ENCODE measurements around the gene MAD1L1. TPM values are rescaled to one million over a fixed set of nuclear protein-coding genes. Genes with fewer than 3 reads are reported as not detected.
"Not testable (repeated sequence)": the region's sequence is repeated elsewhere in the genome, so short reads cannot be mapped to it uniquely, and the experiment has no call there.

The MAD1L1 gene
- total RNA-seq, 1 donor from 2014 or later, result 59.6 TPM

DNA sequence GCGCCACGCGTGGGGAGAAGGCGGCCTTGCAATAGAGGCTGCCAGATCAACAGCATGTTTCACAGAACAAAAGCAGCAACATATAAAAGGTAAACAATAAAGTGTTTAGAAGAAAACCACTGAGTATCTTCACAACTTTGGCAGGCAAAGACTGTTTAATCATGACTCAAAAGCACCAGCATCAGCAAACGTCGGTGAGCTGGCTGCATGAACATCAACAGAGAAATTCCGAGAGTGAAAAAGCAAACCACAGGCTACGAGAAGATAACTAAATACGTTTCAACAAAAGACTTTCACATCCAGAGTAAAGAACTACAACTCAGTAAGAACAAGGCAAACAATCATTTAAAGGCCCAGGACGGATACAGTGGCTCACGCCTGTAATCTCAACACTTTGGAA, 172.0 kb downstream of the MAD1L1 start:
- Histone ChIP-seq H3K27me3 (no peaks in the 10 kb centered on the region), H3K9me3 (no peaks in the 10 kb centered on the region), H3K4me1 (no peaks in the 10 kb centered on the region), H3K4me3 (no peak overlapping the region), H3K27ac (no peak overlapping the region), H3K36me3 (no peaks in the 10 kb centered on the region)
- TF ChIP-seq, protein P1, sequence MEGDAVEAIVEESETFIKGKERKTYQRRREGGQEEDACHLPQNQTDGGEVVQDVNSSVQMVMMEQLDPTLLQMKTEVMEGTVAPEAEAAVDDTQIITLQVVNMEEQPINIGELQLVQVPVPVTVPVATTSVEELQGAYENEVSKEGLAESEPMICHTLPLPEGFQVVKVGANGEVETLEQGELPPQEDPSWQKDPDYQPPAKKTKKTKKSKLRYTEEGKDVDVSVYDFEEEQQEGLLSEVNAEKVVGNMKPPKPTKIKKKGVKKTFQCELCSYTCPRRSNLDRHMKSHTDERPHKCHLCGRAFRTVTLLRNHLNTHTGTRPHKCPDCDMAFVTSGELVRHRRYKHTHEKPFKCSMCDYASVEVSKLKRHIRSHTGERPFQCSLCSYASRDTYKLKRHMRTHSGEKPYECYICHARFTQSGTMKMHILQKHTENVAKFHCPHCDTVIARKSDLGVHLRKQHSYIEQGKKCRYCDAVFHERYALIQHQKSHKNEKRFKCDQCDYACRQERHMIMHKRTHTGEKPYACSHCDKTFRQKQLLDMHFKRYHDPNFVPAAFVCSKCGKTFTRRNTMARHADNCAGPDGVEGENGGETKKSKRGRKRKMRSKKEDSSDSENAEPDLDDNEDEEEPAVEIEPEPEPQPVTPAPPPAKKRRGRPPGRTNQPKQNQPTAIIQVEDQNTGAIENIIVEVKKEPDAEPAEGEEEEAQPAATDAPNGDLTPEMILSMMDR (IDR thresholded peaks at IDR 0.05), result no peak
- no peak for DNase-seq (ENCODE audit: low spot score in 2 of 2)
- intact Hi-C loops (cut with DNase I), result no loop called here

DNA sequence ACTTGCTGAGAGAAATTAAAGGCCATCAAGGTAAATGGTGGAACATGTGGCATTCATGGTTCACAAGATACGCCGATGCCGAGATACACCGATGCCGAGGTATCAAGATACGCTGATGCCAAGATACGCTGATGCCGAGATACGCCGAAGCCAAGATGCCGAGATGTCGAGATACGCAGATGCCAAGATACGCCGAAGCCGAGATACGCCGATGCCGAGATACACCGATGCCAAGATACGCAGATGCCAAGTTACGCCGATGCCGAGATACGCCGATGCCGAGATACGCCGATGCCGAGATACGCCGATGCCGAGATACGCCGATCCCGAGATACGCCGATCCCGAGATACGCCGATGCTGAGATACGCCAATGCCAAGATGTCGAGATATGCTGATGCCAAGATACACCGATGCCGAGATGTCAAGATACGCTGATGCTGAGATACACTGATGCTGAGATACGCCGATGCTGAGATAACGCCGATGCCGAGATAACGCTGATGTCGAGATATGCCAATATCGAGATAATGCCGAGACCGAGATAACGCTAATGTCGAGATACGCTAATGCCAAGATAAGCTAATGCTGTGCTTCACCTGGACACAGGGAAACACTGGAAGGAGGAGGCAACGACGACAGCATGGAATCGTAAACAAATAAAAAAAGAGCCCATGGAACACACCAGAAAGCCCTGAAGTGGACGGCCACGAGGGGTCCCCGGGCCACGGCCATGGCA, 172.6 kb downstream of the MAD1L1 start:
- Histone ChIP-seq H3K27me3 (no peaks in the 10 kb centered on the region), H3K4me1 (no peaks in the 10 kb centered on the region), H3K4me3 (no peak overlapping the region), H3K36me3 (no peaks in the 10 kb centered on the region), H3K27ac (no peak overlapping the region), H3K9me3 (no peaks in the 10 kb centered on the region)
- no peak for DNase-seq (ENCODE audit: low spot score in 2 of 2)
- TF ChIP-seq, protein P1 (IDR thresholded peaks at IDR 0.05), result no peak
- intact Hi-C loops (cut with DNase I), result no loop called here

DNA sequence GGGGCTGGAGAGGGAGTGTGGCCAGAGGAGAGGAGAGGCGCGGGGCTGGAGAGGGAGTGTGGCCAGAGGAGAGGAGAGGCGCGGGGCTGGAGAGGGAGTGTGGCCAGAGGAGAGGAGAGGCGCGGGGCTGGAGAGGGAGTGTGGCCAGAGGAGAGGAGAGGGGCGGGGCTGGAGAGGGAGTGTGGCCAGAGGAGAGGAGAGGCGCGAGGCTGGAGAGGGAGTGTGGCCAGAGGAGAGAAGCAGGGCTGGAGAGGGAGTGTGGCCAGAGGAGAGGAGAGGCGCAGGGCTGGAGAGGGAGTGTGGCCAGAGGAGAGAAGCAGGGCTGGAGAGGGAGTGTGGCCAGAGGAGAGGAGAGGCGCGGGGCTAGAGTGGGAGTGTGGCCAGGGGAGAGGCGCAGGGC, 174.5 kb downstream of the MAD1L1 start:
- H3K9me3 ChIP-seq; intact Hi-C loops (cut with DNase I); H3K4me1 ChIP-seq; H3K27ac ChIP-seq; DNase-seq (ENCODE audit: low spot score in 2 of 2); H3K27me3 ChIP-seq; H3K4me3 ChIP-seq; H3K36me3 ChIP-seq: not testable (repeated sequence)

DNA sequence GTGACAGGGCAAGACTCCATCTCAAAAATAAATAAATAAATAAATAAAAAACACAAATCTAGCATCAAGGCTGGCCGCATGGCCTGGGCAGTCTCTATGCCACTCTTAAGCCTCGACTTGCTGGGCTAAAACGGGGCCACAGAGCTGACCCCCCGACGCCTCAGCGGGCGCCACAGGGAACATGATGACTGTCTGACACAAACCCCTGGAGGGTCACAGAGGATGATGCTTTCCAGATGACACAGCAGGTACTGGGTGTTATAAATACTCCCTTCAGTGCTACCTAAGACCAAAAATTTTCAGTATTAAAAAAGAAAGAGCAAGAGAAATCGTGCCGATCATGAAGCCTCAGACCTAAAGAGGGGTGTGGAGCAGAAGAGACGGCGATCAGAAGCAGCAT, 176.8 kb downstream of the MAD1L1 start:
- H3K27me3 ChIP-seq, result no peaks in the 10 kb centered on the region
- TF ChIP-seq, protein P1 (IDR thresholded peaks at IDR 0.05), result no peak
- no peaks in the 10 kb centered on the region for H3K36me3 ChIP-seq
- H3K4me3 ChIP-seq, result no peak overlapping the region
- H3K4me1 ChIP-seq, result no peaks in the 10 kb centered on the region
- DNase-seq (ENCODE audit: low spot score in 2 of 2), result no peak
- no peak overlapping the region for H3K27ac ChIP-seq
- intact Hi-C loops (cut with DNase I), result no loop called here
- no peaks in the 10 kb centered on the region for H3K9me3 ChIP-seq

DNA sequence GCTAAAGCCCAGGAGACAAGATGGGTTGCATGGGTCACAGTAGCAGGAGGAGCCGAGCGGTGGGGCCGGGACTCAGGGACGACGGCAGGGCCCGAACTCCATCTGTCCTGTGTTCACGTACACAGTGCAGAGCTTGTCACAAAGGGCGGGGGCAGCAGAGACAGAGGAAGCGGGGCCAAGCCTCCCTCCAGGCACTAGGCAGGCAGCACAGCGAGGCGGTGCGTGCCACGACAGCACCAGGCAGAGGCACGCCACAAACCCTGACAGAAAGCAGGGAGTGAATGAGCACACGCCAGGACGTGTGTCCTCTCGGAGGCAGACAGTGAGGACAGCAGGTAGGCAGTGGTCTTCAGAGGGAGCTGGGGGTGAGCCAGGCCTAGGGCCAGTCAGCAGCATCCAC, 177.8 kb downstream of the MAD1L1 start:
- Histone ChIP-seq H3K4me3 (no peak overlapping the region), H3K9me3 (no peaks in the 10 kb centered on the region), H3K4me1 (no peaks in the 10 kb centered on the region), H3K27me3 (no peaks in the 10 kb centered on the region), H3K36me3 (no peaks in the 10 kb centered on the region), H3K27ac (no peak overlapping the region)
- no peak for DNase-seq (ENCODE audit: low spot score in 2 of 2)
- TF ChIP-seq, protein P1 (IDR thresholded peaks at IDR 0.05), result no peak
- intact Hi-C loops (cut with DNase I), result no loop called here

DNA sequence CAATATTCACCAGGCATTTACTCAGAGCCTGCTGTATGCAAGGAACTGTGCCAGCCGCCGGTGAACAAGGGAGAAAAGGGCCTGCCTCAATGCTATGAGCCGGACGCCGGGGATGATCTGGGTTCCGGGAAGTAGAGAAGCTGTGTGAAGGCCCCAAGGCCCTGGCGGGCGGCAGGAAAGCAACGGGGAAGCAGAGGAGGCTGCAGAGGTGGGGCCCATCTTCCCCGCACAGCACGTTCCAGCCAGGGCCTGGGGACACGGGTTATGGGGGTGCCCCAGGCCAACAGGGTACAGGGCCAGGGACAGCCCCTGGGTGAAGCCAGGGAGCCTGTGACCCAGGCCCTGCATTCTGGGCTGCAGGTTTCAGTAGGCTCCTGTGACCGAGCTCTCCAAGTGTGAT, 179.3 kb downstream of the MAD1L1 start:
- intact Hi-C loops (cut with DNase I), result no loop called here
- no peaks in the 10 kb centered on the region for H3K36me3 ChIP-seq
- no peaks in the 10 kb centered on the region for H3K9me3 ChIP-seq
- TF ChIP-seq, protein P1 (IDR thresholded peaks at IDR 0.05), result no peak
- H3K4me1 ChIP-seq, result no peaks in the 10 kb centered on the region
- no peak for DNase-seq (ENCODE audit: low spot score in 2 of 2)
- no peak overlapping the region for H3K27ac ChIP-seq
- H3K27me3 ChIP-seq, result no peaks in the 10 kb centered on the region
- no peak overlapping the region for H3K4me3 ChIP-seq

All from ascending aorta (tissue), 2 donors.